Mesendoderm (in vitro differentiated cells): Measurements from ENCODE around the gene HS3ST3B1.

Experiments used
- DNase-seq: peaks from one replicate; pipeline ENCODE4 v3.0.0; 2013
- H2AK5ac ChIP-seq: 2 replicates; pipeline ENCODE4 v1.6.1; 2013; ENCODE audit warnings: low read length, inconsistent platforms
- H2BK120ac ChIP-seq: 2 replicates; pipeline ENCODE4 v1.6.1; 2013; ENCODE audit warnings: low read depth, mild to moderate bottlenecking, low read length, moderate library complexity, mixed read lengths
- H2BK15ac ChIP-seq: replicated peaks from 2 replicates; pipeline ENCODE4 v1.6.1; 2013; ENCODE audit warnings: low read depth, mild to moderate bottlenecking, moderate library complexity
- H2BK5ac ChIP-seq: 2 replicates; pipeline ENCODE4 v1.6.1; 2013; ENCODE audit warnings: low read length, inconsistent platforms
- H3K18ac ChIP-seq: 2 replicates; pipeline ENCODE4 v1.6.1; 2013; ENCODE audit warnings: mild to moderate bottlenecking, low read length, mixed read lengths
- H3K23ac ChIP-seq: one replicate; pipeline ENCODE4 v1.6.1; 2013; ENCODE audit warnings: low read length
- H3K27ac ChIP-seq: 2 replicates; pipeline ENCODE4 v1.5.1; 2013; ENCODE audit warnings: low read depth, mild to moderate bottlenecking, inconsistent platforms, low read length, moderate library complexity
- H3K27me3 ChIP-seq: 2 replicates; pipeline ENCODE4 v1.6.1; 2013; ENCODE audit warnings: low read length, control low read depth, mild to moderate bottlenecking, inconsistent platforms; ENCODE audit not compliant: insufficient read depth, poor library complexity
- H3K36me3 ChIP-seq: 2 replicates; pipeline ENCODE4 v1.6.1; 2013; ENCODE audit warnings: low read length, inconsistent platforms; ENCODE audit not compliant: control insufficient read depth, insufficient read depth
- H3K4ac ChIP-seq: one replicate; pipeline ENCODE4 v1.6.1; 2013; ENCODE audit warnings: low read depth, mild to moderate bottlenecking, low read length, moderate library complexity
- H3K4me1 ChIP-seq: 2 replicates; pipeline ENCODE4 v1.6.1; 2013; ENCODE audit warnings: low read depth, low read length, inconsistent platforms; ENCODE audit not compliant: control insufficient read depth
- H3K4me2 ChIP-seq: 2 replicates; pipeline ENCODE4 v1.6.1; 2013; ENCODE audit warnings: low read length
- H3K4me3 ChIP-seq: 2 replicates; pipeline ENCODE4 v1.5.1; 2013; ENCODE audit warnings: mild to moderate bottlenecking, low read length
- H3K56ac ChIP-seq: one replicate; pipeline ENCODE4 v1.6.1; 2013; ENCODE audit warnings: low read length
- H3K79me1 ChIP-seq: 2 replicates; pipeline ENCODE4 v1.6.1; 2013; ENCODE audit warnings: low read length, inconsistent platforms
- H3K79me2 ChIP-seq: 2 replicates; pipeline ENCODE4 v1.6.1; 2013; ENCODE audit warnings: mild to moderate bottlenecking, low read length; ENCODE audit not compliant: control insufficient read depth, insufficient read depth
- H3K9ac ChIP-seq: 2 replicates; pipeline ENCODE4 v1.6.1; 2013; ENCODE audit warnings: low read length, inconsistent platforms
- H4K5ac ChIP-seq: one replicate; pipeline ENCODE4 v1.6.1; 2013; ENCODE audit warnings: low read length
- H4K8ac ChIP-seq: one replicate; pipeline ENCODE4 v1.6.1; 2013; ENCODE audit warnings: low read depth, mild to moderate bottlenecking, control low read depth, low read length, moderate library complexity
- WGBS: extraction: QIAGEN DNeasy Blood & Tissue Kit; methylation state at CpG from one replicate; pipeline ENCODE4 v1.1.7; 2013; ENCODE audit warnings: low lambda C conversion rate, missing lambda C conversion rate; ENCODE audit not compliant: insufficient coverage; ENCODE audit errors: extremely low coverage; 5-methylcytosine and 5-hydroxymethylcytosine counted together

HS3ST3B1 gene

GRCh38 chr17:14301279-14302090, 604 bp downstream of the HS3ST3B1 start:
- H3K56ac ChIP-seq: peak overlapping the region; percentile 88
- no peak overlapping the region for H2BK5ac ChIP-seq
- no peak overlapping the region for H2BK120ac ChIP-seq
- no peaks in the 10 kb centered on the region for H3K36me3 ChIP-seq
- H3K18ac ChIP-seq: peak overlapping the region; percentile 52
- H3K27me3 ChIP-seq: peaks cover 20% of the 10 kb centered on the region
- DNase-seq: no peak
- H3K79me2 ChIP-seq: peaks cover 32% of the 10 kb centered on the region
- no peak overlapping the region for H2AK5ac ChIP-seq
- H3K9ac ChIP-seq: peak overlapping the region; percentile 74
- peak overlapping the region; percentile 76 for H3K23ac ChIP-seq
- H3K4ac ChIP-seq: peak overlapping the region; percentile 29
- H2BK15ac ChIP-seq: no peak overlapping the region
- no peak overlapping the region for H4K8ac ChIP-seq
- H3K4me2 ChIP-seq: peak overlapping the region; percentile 82
- peaks cover 12% of the 10 kb centered on the region for H3K4me1 ChIP-seq
- no peak overlapping the region for H4K5ac ChIP-seq
- WGBS: no CpG with 5 or more reads among the region's 90 CpGs
- H3K79me1 ChIP-seq: peaks cover 9% of the 10 kb centered on the region
- peak overlapping the region; percentile 56 for H3K4me3 ChIP-seq
- H3K27ac ChIP-seq: peak overlapping the region; percentile 71

GRCh38 chr17:14302091-14302430, 1.2 kb downstream of the HS3ST3B1 start:
- H2BK120ac ChIP-seq: no peak overlapping the region
- no peak overlapping the region for H2BK15ac ChIP-seq
- peak overlapping the region; percentile 88 for H3K56ac ChIP-seq
- peaks cover 32% of the 10 kb centered on the region for H3K79me2 ChIP-seq
- H4K5ac ChIP-seq: no peak overlapping the region
- DNase-seq: no peak
- peak overlapping the region; percentile 74 for H3K9ac ChIP-seq
- H3K27me3 ChIP-seq: peaks cover 16% of the 10 kb centered on the region
- H3K4ac ChIP-seq: peak overlapping the region; percentile 29
- peak overlapping the region; percentile 8 for H3K18ac ChIP-seq
- H3K27ac ChIP-seq: no peak overlapping the region
- H2BK5ac ChIP-seq: no peak overlapping the region
- peak overlapping the region; percentile 82 for H3K4me2 ChIP-seq
- no peaks in the 10 kb centered on the region for H3K36me3 ChIP-seq
- H3K79me1 ChIP-seq: peaks cover 9% of the 10 kb centered on the region
- H3K4me1 ChIP-seq: peaks cover 12% of the 10 kb centered on the region
- peak overlapping the region; percentile 56 for H3K4me3 ChIP-seq
- WGBS: no CpG with 5 or more reads among the region's 25 CpGs
- H2AK5ac ChIP-seq: no peak overlapping the region
- H4K8ac ChIP-seq: no peak overlapping the region
- peak overlapping the region; percentile 76 for H3K23ac ChIP-seq

GRCh38 chr17:14302431-14303099, 1.7 kb downstream of the HS3ST3B1 start:
- WGBS: no CpG with 5 or more reads among the region's 64 CpGs
- Histone ChIP-seq H4K5ac (no peak overlapping the region), H2AK5ac (no peak overlapping the region), H3K9ac (peak overlapping the region; percentile 74), H3K23ac (peak overlapping the region; percentile 3), H3K4ac (peak overlapping the region; percentile 22), H4K8ac (no peak overlapping the region), H3K36me3 (no peaks in the 10 kb centered on the region), H2BK5ac (no peak overlapping the region), H2BK120ac (no peak overlapping the region), H3K27ac (no peak overlapping the region), H3K56ac (peak overlapping the region; percentile 88), H3K79me1 (peaks cover 9% of the 10 kb centered on the region), H3K27me3 (peaks cover 16% of the 10 kb centered on the region), H3K4me1 (peaks cover 12% of the 10 kb centered on the region), H3K4me3 (peak overlapping the region; percentile 56), H3K4me2 (peak overlapping the region; percentile 83), H3K18ac (peak overlapping the region; percentile 42), H3K79me2 (peaks cover 32% of the 10 kb centered on the region), H2BK15ac (no peak overlapping the region)
- DNase-seq: peak; percentile 86

- DNase-seq: peak; percentile 79
- no peak overlapping the region for H2AK5ac ChIP-seq
- no peak overlapping the region for H2BK5ac ChIP-seq
- H3K4ac ChIP-seq: no peak overlapping the region
- H3K18ac ChIP-seq: peak overlapping the region; percentile 42
- peaks cover 10% of the 10 kb centered on the region for H3K4me1 ChIP-seq
- H4K8ac ChIP-seq: no peak overlapping the region
- H3K27ac ChIP-seq: no peak overlapping the region
- peaks cover 11% of the 10 kb centered on the region for H3K27me3 ChIP-seq
- peaks cover 32% of the 10 kb centered on the region for H3K79me2 ChIP-seq
- H3K79me1 ChIP-seq: peaks cover 9% of the 10 kb centered on the region
- H3K4me2 ChIP-seq: peak overlapping the region; percentile 83
- WGBS: no CpG with 5 or more reads among the region's 56 CpGs
- no peaks in the 10 kb centered on the region for H3K36me3 ChIP-seq
- no peak overlapping the region for H2BK15ac ChIP-seq
- H3K23ac ChIP-seq: no peak overlapping the region
- H3K4me3 ChIP-seq: peak overlapping the region; percentile 56
- H3K56ac ChIP-seq: peak overlapping the region; percentile 88
- no peak overlapping the region for H2BK120ac ChIP-seq
- H3K9ac ChIP-seq: peak overlapping the region; percentile 74
- H4K5ac ChIP-seq: no peak overlapping the region
Observed at GRCh38 chr17:14303343-14304221, 2.7 kb downstream of the HS3ST3B1 start.

- Histone ChIP-seq H3K4me2 (peak overlapping the region; percentile 83), H2BK120ac (no peak overlapping the region), H3K79me1 (peaks cover 9% of the 10 kb centered on the region), H3K27me3 (peaks cover 5% of the 10 kb centered on the region), H3K18ac (peak overlapping the region; percentile 4), H2BK15ac (no peak overlapping the region), H2BK5ac (no peak overlapping the region), H3K79me2 (peaks cover 32% of the 10 kb centered on the region), H3K4me1 (peaks cover 10% of the 10 kb centered on the region), H4K8ac (no peak overlapping the region), H3K9ac (peak overlapping the region; percentile 74), H4K5ac (no peak overlapping the region), H3K4me3 (peak overlapping the region; percentile 37), H2AK5ac (no peak overlapping the region), H3K23ac (no peak overlapping the region), H3K27ac (no peak overlapping the region), H3K56ac (peak overlapping the region; percentile 66), H3K36me3 (no peaks in the 10 kb centered on the region), H3K4ac (no peak overlapping the region)
- no peak for DNase-seq
- no CpG with 5 or more reads among the region's 21 CpGs for WGBS
Observed at GRCh38 chr17:14304222-14304772, 3.4 kb downstream of the HS3ST3B1 start.
